ENCODE data around the gene HINT2. TPM values are rescaled to one million over a fixed set of nuclear protein-coding genes. Genes with fewer than 3 reads are reported as not detected.

Gene HINT2
- total RNA-seq, 1 donor from 2014 or later: 30.7 TPM

GRCh38 chr9:35827486-35827885, 12.6 kb upstream of the HINT2 start:
- Mint-ChIP-seq H3K27me3 (ENCODE audit: low read depth) (no peaks in the 10 kb centered on the region), H3K27ac (no peak overlapping the region), H3K4me3 (peak overlapping the region; percentile 20), H3K9me3 (no peaks in the 10 kb centered on the region), H3K4me1 (peaks cover 36% of the 10 kb centered on the region), H3K36me3 (no peaks in the 10 kb centered on the region)
- DNase-seq (ENCODE audit: low spot score in 2 of 2, unreplicated experiment in 2 of 2): no peak
- TF ChIP-seq CTCF (IDR thresholded peaks at IDR 0.05; ENCODE audit: unreplicated experiment): no peak

DNA sequence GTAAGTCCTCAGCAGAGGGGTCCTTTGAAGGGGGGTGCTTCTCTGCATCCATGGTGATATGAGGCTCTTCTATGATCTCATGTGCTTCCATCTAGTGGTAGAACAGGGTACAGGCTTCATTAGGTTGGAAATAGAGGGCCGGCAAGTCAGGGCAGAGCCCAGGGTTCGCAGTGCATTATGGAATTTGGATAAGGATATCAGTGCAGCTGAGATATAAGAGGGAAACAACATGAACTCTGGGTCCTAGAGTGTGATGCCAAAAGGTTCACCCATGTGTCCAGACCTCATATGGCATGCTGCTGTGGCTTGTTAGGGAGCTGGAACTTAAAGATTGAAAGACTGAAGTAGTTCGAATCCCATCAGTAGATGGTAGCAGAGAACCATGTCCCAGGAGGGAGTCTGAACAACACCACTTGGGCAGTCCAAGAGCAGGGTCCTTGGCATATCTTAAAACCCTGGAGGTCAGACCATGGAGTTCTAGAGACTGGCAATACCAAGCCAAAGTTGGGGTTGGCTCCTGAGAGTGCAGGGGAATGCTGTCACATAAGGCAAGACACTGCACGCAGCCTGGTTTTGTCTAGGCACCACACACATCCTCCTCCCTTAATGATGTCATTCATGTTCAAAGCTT, 11.3 kb upstream of the HINT2 start:
- TF ChIP-seq CTCF (IDR thresholded peaks at IDR 0.05; ENCODE audit: unreplicated experiment): peak; percentile 51
- Mint-ChIP-seq H3K27me3 (ENCODE audit: low read depth) (no peaks in the 10 kb centered on the region), H3K36me3 (no peaks in the 10 kb centered on the region), H3K4me3 (no peak overlapping the region), H3K9me3 (no peaks in the 10 kb centered on the region), H3K27ac (no peak overlapping the region), H3K4me1 (peaks cover 28% of the 10 kb centered on the region)
- no peak for DNase-seq (ENCODE audit: low spot score in 2 of 2, unreplicated experiment in 2 of 2)

DNA sequence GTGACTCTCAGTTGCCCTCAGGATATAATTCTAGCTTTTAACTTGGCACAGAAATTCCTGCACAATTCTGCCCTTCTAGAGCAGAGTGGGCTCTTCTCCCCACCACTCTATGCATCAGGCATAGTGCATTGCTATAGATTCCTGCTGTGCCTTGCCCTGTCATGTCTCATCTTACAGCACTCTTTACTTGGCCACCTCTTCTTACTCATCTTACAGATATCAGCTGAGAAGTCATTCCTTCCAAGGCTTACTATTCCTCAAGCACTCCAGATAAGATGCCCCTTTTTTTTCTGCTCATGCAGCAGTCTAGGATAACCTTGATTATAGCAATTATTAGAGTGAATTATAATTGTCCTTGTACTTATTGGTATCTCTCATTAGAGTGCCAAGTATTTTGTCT, 8.1 kb upstream of the HINT2 start:
- TF ChIP-seq CTCF (IDR thresholded peaks at IDR 0.05; ENCODE audit: unreplicated experiment): no peak
- Mint-ChIP-seq H3K36me3 (no peaks in the 10 kb centered on the region), H3K27me3 (ENCODE audit: low read depth) (no peaks in the 10 kb centered on the region), H3K27ac (no peak overlapping the region), H3K4me1 (peaks cover 2% of the 10 kb centered on the region), H3K9me3 (no peaks in the 10 kb centered on the region), H3K4me3 (no peak overlapping the region)
- DNase-seq (ENCODE audit: low spot score in 2 of 2, unreplicated experiment in 2 of 2): no peak

DNA sequence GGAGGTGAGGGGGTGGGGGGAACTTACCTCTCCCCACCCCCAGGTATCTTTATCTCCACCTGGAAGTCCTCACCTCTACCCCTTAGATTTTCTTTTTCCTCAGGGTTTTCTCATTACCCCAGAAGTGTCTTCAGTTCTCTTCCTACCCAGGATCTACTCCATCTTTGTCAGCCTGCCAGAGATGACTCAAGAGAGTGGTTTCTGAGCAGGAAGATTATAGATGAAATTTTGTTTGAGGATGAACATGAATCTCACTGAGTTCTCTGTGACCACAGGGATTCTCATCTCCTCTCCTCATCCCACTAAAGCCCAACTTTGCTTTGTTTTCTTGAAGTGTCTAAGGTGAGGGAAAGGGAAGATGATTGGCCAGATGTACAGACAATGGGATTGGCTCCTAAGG, 5.2 kb upstream of the HINT2 start:
- no peak for TF ChIP-seq CTCF (IDR thresholded peaks at IDR 0.05; ENCODE audit: unreplicated experiment)
- H3K4me3 Mint-ChIP-seq: no peak overlapping the region
- H3K27me3 Mint-ChIP-seq (ENCODE audit: low read depth): no peaks in the 10 kb centered on the region
- peaks cover 6% of the 10 kb centered on the region for H3K4me1 Mint-ChIP-seq
- H3K36me3 Mint-ChIP-seq: no peaks in the 10 kb centered on the region
- no peak overlapping the region for H3K27ac Mint-ChIP-seq
- H3K9me3 Mint-ChIP-seq: no peaks in the 10 kb centered on the region
- DNase-seq (ENCODE audit: low spot score in 2 of 2, unreplicated experiment in 2 of 2): no peak

- H3K27me3 Mint-ChIP-seq (ENCODE audit: low read depth): no peaks in the 10 kb centered on the region
- no peak for DNase-seq (ENCODE audit: low spot score in 2 of 2, unreplicated experiment in 2 of 2)
- no peak overlapping the region for H3K27ac Mint-ChIP-seq
- TF ChIP-seq CTCF (IDR thresholded peaks at IDR 0.05; ENCODE audit: unreplicated experiment): no peak
- H3K9me3 Mint-ChIP-seq: no peaks in the 10 kb centered on the region
- H3K4me1 Mint-ChIP-seq: peaks cover 16% of the 10 kb centered on the region
- H3K4me3 Mint-ChIP-seq: no peak overlapping the region
- H3K36me3 Mint-ChIP-seq: no peaks in the 10 kb centered on the region
Measured at GRCh38 chr9:35818341-35818740, 3.5 kb upstream of the HINT2 start.

GRCh38 chr9:35816708-35817107, 1.9 kb upstream of the HINT2 start:
- no peaks in the 10 kb centered on the region for H3K9me3 Mint-ChIP-seq
- H3K4me3 Mint-ChIP-seq: peak overlapping the region; percentile 84
- H3K27ac Mint-ChIP-seq: peak overlapping the region; percentile 14
- peaks cover 29% of the 10 kb centered on the region for H3K4me1 Mint-ChIP-seq
- no peak for TF ChIP-seq CTCF (IDR thresholded peaks at IDR 0.05; ENCODE audit: unreplicated experiment)
- H3K27me3 Mint-ChIP-seq (ENCODE audit: low read depth): no peaks in the 10 kb centered on the region
- no peak for DNase-seq (ENCODE audit: low spot score in 2 of 2, unreplicated experiment in 2 of 2)
- H3K36me3 Mint-ChIP-seq: no peaks in the 10 kb centered on the region

Data from mesothelial cell of epicardium (in vitro differentiated cells).